Measurements from ENCODE around the gene KCND2. TPM values are rescaled to one million over a fixed set of nuclear protein-coding genes. Genes with fewer than 3 reads are reported as not detected.

The KCND2 gene
- total RNA-seq, 1 donor from 2014 or later = not detected

GRCh38 chr7:120442838-120443237 is 169.9 kb downstream of the KCND2 start:
- no peaks in the 10 kb centered on the region for H3K4me1 Mint-ChIP-seq (ENCODE audit: low read depth)
- H3K27me3 Mint-ChIP-seq (ENCODE audit: low read depth) = no peaks in the 10 kb centered on the region
- H3K36me3 Mint-ChIP-seq (ENCODE audit: low read depth) = no peaks in the 10 kb centered on the region
- intact Hi-C loops (cut with micrococcal nuclease) = no loop called here
- no peak overlapping the region for H3K4me3 Mint-ChIP-seq (ENCODE audit: low read depth)
- DNase-seq (ENCODE audit: low spot score) = no peak
- H3K9me3 Mint-ChIP-seq = no peaks in the 10 kb centered on the region
- no peak overlapping the region for H3K27ac Mint-ChIP-seq

- Mint-ChIP-seq H3K9me3 (no peaks in the 10 kb centered on the region), H3K4me1 (ENCODE audit: low read depth) (no peaks in the 10 kb centered on the region), H3K27me3 (ENCODE audit: low read depth) (no peaks in the 10 kb centered on the region), H3K36me3 (ENCODE audit: low read depth) (no peaks in the 10 kb centered on the region), H3K4me3 (ENCODE audit: low read depth) (no peak overlapping the region), H3K27ac (no peak overlapping the region)
- intact Hi-C loops (cut with micrococcal nuclease) = no loop called here
- DNase-seq (ENCODE audit: low spot score) = no peak
Observed at GRCh38 chr7:120444650-120445049, 171.7 kb downstream of the KCND2 start.

- H3K36me3 Mint-ChIP-seq (ENCODE audit: low read depth) = no peaks in the 10 kb centered on the region
- intact Hi-C loops (cut with micrococcal nuclease) = no loop called here
- no peak for DNase-seq (ENCODE audit: low spot score)
- H3K4me1 Mint-ChIP-seq (ENCODE audit: low read depth) = no peaks in the 10 kb centered on the region
- no peak overlapping the region for H3K4me3 Mint-ChIP-seq (ENCODE audit: low read depth)
- H3K9me3 Mint-ChIP-seq = no peaks in the 10 kb centered on the region
- H3K27me3 Mint-ChIP-seq (ENCODE audit: low read depth) = no peaks in the 10 kb centered on the region
- H3K27ac Mint-ChIP-seq = no peak overlapping the region
Observed at GRCh38 chr7:120445276-120445675, 172.3 kb downstream of the KCND2 start.

- Mint-ChIP-seq H3K9me3 (peaks cover 20% of the 10 kb centered on the region), H3K27ac (no peak overlapping the region), H3K27me3 (ENCODE audit: low read depth) (no peaks in the 10 kb centered on the region), H3K36me3 (ENCODE audit: low read depth) (no peaks in the 10 kb centered on the region), H3K4me1 (ENCODE audit: low read depth) (no peaks in the 10 kb centered on the region), H3K4me3 (ENCODE audit: low read depth) (no peak overlapping the region)
- intact Hi-C loops (cut with micrococcal nuclease) = no loop called here
- DNase-seq (ENCODE audit: low spot score) = no peak
Observed at GRCh38 chr7:120452665-120453064, 179.7 kb downstream of the KCND2 start.

GRCh38 chr7:120456699-120457098 is 183.7 kb downstream of the KCND2 start:
- Mint-ChIP-seq H3K4me1 (ENCODE audit: low read depth) (no peaks in the 10 kb centered on the region), H3K9me3 (peaks cover 26% of the 10 kb centered on the region), H3K4me3 (ENCODE audit: low read depth) (no peak overlapping the region), H3K36me3 (ENCODE audit: low read depth) (no peaks in the 10 kb centered on the region), H3K27ac (no peak overlapping the region), H3K27me3 (ENCODE audit: low read depth) (no peaks in the 10 kb centered on the region)
- no peak for DNase-seq (ENCODE audit: low spot score)
- intact Hi-C loops (cut with micrococcal nuclease) = no loop called here

- no peaks in the 10 kb centered on the region for H3K27me3 Mint-ChIP-seq (ENCODE audit: low read depth)
- H3K4me1 Mint-ChIP-seq (ENCODE audit: low read depth) = no peaks in the 10 kb centered on the region
- no peak overlapping the region for H3K4me3 Mint-ChIP-seq (ENCODE audit: low read depth)
- DNase-seq (ENCODE audit: low spot score) = no peak
- H3K27ac Mint-ChIP-seq = no peak overlapping the region
- H3K36me3 Mint-ChIP-seq (ENCODE audit: low read depth) = no peaks in the 10 kb centered on the region
- intact Hi-C loops (cut with micrococcal nuclease) = no loop called here
- H3K9me3 Mint-ChIP-seq = peaks cover 19% of the 10 kb centered on the region
Observed at GRCh38 chr7:120460949-120461348, 188.0 kb downstream of the KCND2 start.

GRCh38 chr7:120462991-120463390 is 190.0 kb downstream of the KCND2 start:
- Mint-ChIP-seq H3K27ac (no peak overlapping the region), H3K36me3 (ENCODE audit: low read depth) (no peaks in the 10 kb centered on the region), H3K9me3 (peaks cover 5% of the 10 kb centered on the region), H3K4me1 (ENCODE audit: low read depth) (no peaks in the 10 kb centered on the region), H3K27me3 (ENCODE audit: low read depth) (no peaks in the 10 kb centered on the region), H3K4me3 (ENCODE audit: low read depth) (no peak overlapping the region)
- no peak for DNase-seq (ENCODE audit: low spot score)
- intact Hi-C loops (cut with micrococcal nuclease) = no loop called here

GRCh38 chr7:120464104-120464503 is 191.1 kb downstream of the KCND2 start:
- H3K27me3 Mint-ChIP-seq (ENCODE audit: low read depth) = no peaks in the 10 kb centered on the region
- no peaks in the 10 kb centered on the region for H3K4me1 Mint-ChIP-seq (ENCODE audit: low read depth)
- intact Hi-C loops (cut with micrococcal nuclease) = no loop called here
- H3K4me3 Mint-ChIP-seq (ENCODE audit: low read depth) = no peak overlapping the region
- no peak for DNase-seq (ENCODE audit: low spot score)
- peaks cover 3% of the 10 kb centered on the region for H3K9me3 Mint-ChIP-seq
- no peak overlapping the region for H3K27ac Mint-ChIP-seq
- H3K36me3 Mint-ChIP-seq (ENCODE audit: low read depth) = no peaks in the 10 kb centered on the region

- Mint-ChIP-seq H3K27ac (no peak overlapping the region), H3K9me3 (peaks cover 3% of the 10 kb centered on the region)
Observed at GRCh38 chr7:120467676-120468075, 194.7 kb downstream of the KCND2 start.

GRCh38 chr7:120468611-120469010 is 195.6 kb downstream of the KCND2 start:
- H3K36me3 Mint-ChIP-seq (ENCODE audit: low read depth) = no peaks in the 10 kb centered on the region
- peaks cover 1% of the 10 kb centered on the region for H3K9me3 Mint-ChIP-seq
- no peak overlapping the region for H3K4me3 Mint-ChIP-seq (ENCODE audit: low read depth)
- H3K27ac Mint-ChIP-seq = no peak overlapping the region
- intact Hi-C loops (cut with micrococcal nuclease) = no loop called here
- H3K4me1 Mint-ChIP-seq (ENCODE audit: low read depth) = no peaks in the 10 kb centered on the region
- DNase-seq (ENCODE audit: low spot score) = no peak
- H3K27me3 Mint-ChIP-seq (ENCODE audit: low read depth) = no peaks in the 10 kb centered on the region

More at GRCh38 chr7:120467676-120468075, 194.7 kb downstream of the KCND2 start:
- no peak for DNase-seq (ENCODE audit: low spot score)
- H3K36me3 Mint-ChIP-seq (ENCODE audit: low read depth) = no peaks in the 10 kb centered on the region
- no peak overlapping the region for H3K4me3 Mint-ChIP-seq (ENCODE audit: low read depth)
- no peaks in the 10 kb centered on the region for H3K4me1 Mint-ChIP-seq (ENCODE audit: low read depth)
- intact Hi-C loops (cut with micrococcal nuclease) = no loop called here
- H3K27me3 Mint-ChIP-seq (ENCODE audit: low read depth) = no peaks in the 10 kb centered on the region

GRCh38 chr7:120472892-120473291 is 199.9 kb downstream of the KCND2 start:
- H3K4me1 Mint-ChIP-seq (ENCODE audit: low read depth) = no peaks in the 10 kb centered on the region
- intact Hi-C loops (cut with micrococcal nuclease) = no loop called here
- no peak overlapping the region for H3K4me3 Mint-ChIP-seq (ENCODE audit: low read depth)
- H3K27ac Mint-ChIP-seq = no peak overlapping the region
- H3K36me3 Mint-ChIP-seq (ENCODE audit: low read depth) = no peaks in the 10 kb centered on the region
- H3K27me3 Mint-ChIP-seq (ENCODE audit: low read depth) = no peaks in the 10 kb centered on the region
- no peak for DNase-seq (ENCODE audit: low spot score)
- no peaks in the 10 kb centered on the region for H3K9me3 Mint-ChIP-seq

GRCh38 chr7:120473352-120473751 is 200.4 kb downstream of the KCND2 start:
- no peak overlapping the region for H3K27ac Mint-ChIP-seq
- intact Hi-C loops (cut with micrococcal nuclease) = no loop called here
- no peak overlapping the region for H3K4me3 Mint-ChIP-seq (ENCODE audit: low read depth)
- H3K36me3 Mint-ChIP-seq (ENCODE audit: low read depth) = no peaks in the 10 kb centered on the region
- no peak for DNase-seq (ENCODE audit: low spot score)
- no peaks in the 10 kb centered on the region for H3K4me1 Mint-ChIP-seq (ENCODE audit: low read depth)
- no peaks in the 10 kb centered on the region for H3K9me3 Mint-ChIP-seq
- no peaks in the 10 kb centered on the region for H3K27me3 Mint-ChIP-seq (ENCODE audit: low read depth)

GRCh38 chr7:120475994-120476393 is 203.0 kb downstream of the KCND2 start:
- intact Hi-C loops (cut with micrococcal nuclease) = no loop called here
- no peak overlapping the region for H3K27ac Mint-ChIP-seq
- H3K9me3 Mint-ChIP-seq = no peaks in the 10 kb centered on the region
- DNase-seq (ENCODE audit: low spot score) = no peak
- no peaks in the 10 kb centered on the region for H3K36me3 Mint-ChIP-seq (ENCODE audit: low read depth)
- H3K4me3 Mint-ChIP-seq (ENCODE audit: low read depth) = no peak overlapping the region
- H3K27me3 Mint-ChIP-seq (ENCODE audit: low read depth) = no peaks in the 10 kb centered on the region
- H3K4me1 Mint-ChIP-seq (ENCODE audit: low read depth) = no peaks in the 10 kb centered on the region

- DNase-seq (ENCODE audit: low spot score) = no peak
- Mint-ChIP-seq H3K36me3 (ENCODE audit: low read depth) (no peaks in the 10 kb centered on the region), H3K9me3 (no peaks in the 10 kb centered on the region), H3K27me3 (ENCODE audit: low read depth) (no peaks in the 10 kb centered on the region), H3K4me1 (ENCODE audit: low read depth) (no peaks in the 10 kb centered on the region), H3K4me3 (ENCODE audit: low read depth) (no peak overlapping the region), H3K27ac (no peak overlapping the region)
- intact Hi-C loops (cut with micrococcal nuclease) = no loop called here
Observed at GRCh38 chr7:120480472-120480871, 207.5 kb downstream of the KCND2 start.
